ENCODE measurements around the gene CLDN20.

- TF ChIP-seq CTCF (IDR thresholded peaks at IDR 0.05) (no peak), POLR2AphosphoS5 (IDR thresholded peaks at IDR 0.05) (no peak), POLR2A (IDR thresholded peaks at IDR 0.05) (no peak), EP300 (IDR thresholded peaks at IDR 0.05) (no peak)
Observed at GRCh38 chr6:155235087-155235486, 28.7 kb upstream of the CLDN20 start.
